HG02938 (cell line): ENCODE results near the gene RAB6A.

Experiments used
- ATAC-seq: cut with Tn5 transposase; IDR thresholded peaks from one replicate; pipeline ENCODE4 v1.9.1; 2021; ENCODE audit warnings: mild to moderate bottlenecking, moderate library complexity; ENCODE audit not compliant: unreplicated experiment

The RAB6A gene

GRCh38 chr11:73656985-73657384, 103.9 kb downstream of the RAB6A start:
- ATAC-seq = no peak

- no peak for ATAC-seq
Measured at GRCh38 chr11:73655686-73656085, 105.2 kb downstream of the RAB6A start.

- no peak for ATAC-seq
Measured at GRCh38 chr11:73654482-73655021, 106.3 kb downstream of the RAB6A start.

GRCh38 chr11:73653996-73654395, 106.9 kb downstream of the RAB6A start:
- no peak for ATAC-seq

GRCh38 chr11:73652856-73653559, 107.9 kb downstream of the RAB6A start:
- no peak for ATAC-seq

GRCh38 chr11:73652046-73652730, 108.7 kb downstream of the RAB6A start:
- no peak for ATAC-seq

- ATAC-seq = no peak
Measured at GRCh38 chr11:73651661-73652045, 109.2 kb downstream of the RAB6A start.

- no peak for ATAC-seq
Measured at GRCh38 chr11:73651252-73651651, 109.6 kb downstream of the RAB6A start.

GRCh38 chr11:73650400-73650799, 110.5 kb downstream of the RAB6A start:
- ATAC-seq = no peak

- ATAC-seq = no peak
Measured at GRCh38 chr11:73649206-73649605, 111.7 kb downstream of the RAB6A start.

GRCh38 chr11:73648571-73649046, 112.3 kb downstream of the RAB6A start:
- ATAC-seq = no peak

- no peak for ATAC-seq
Measured at GRCh38 chr11:73648121-73648520, 112.8 kb downstream of the RAB6A start.

- peak; percentile 74 for ATAC-seq
Measured at GRCh38 chr11:73647459-73648100, 113.3 kb downstream of the RAB6A start.

GRCh38 chr11:73645972-73646631, 114.8 kb downstream of the RAB6A start, which contains the start of gene PLEKHB1:
PLEKHB1 (plus strand) TSS chr11:73646581; CDS start chr11:73646609, 28 bp downstream.
- ATAC-seq = no peak

GRCh38 chr11:73645121-73645969, 115.5 kb downstream of the RAB6A start:
- ATAC-seq = no peak

- no peak for ATAC-seq
Measured at GRCh38 chr11:73641668-73642067, 119.2 kb downstream of the RAB6A start.

GRCh38 chr11:73640592-73640991, 120.3 kb downstream of the RAB6A start:
- no peak for ATAC-seq

GRCh38 chr11:73637012-73637411, 123.9 kb downstream of the RAB6A start:
- ATAC-seq = no peak

- ATAC-seq = no peak
Measured at GRCh38 chr11:73636249-73636648, 124.6 kb downstream of the RAB6A start.

GRCh38 chr11:73635721-73636120, 125.2 kb downstream of the RAB6A start:
- ATAC-seq = no peak
